MCF 10A (cell line): ENCODE measurements around the gene GLIS2. TPM values are rescaled to one million over a fixed set of nuclear protein-coding genes. Genes with fewer than 3 reads are reported as not detected.

Source experiments
- BruUV-seq: library from RNA; stranded (reverse); fragments of 400-500 nt; replicated peaks from 2 replicates; lab custom pipeline; 2021; lab: Mats Ljungman, UMichigan
- CTCF ChIA-PET: fragments of 300-600 bp; sonication (Branson Sonifier 250); formaldehyde crosslinking; extraction: SDS; loops from one replicate; lab custom pipeline; 2021; ENCODE audit warnings: antibody characterized with exemption, inconsistent platforms; lab: Yijun Ruan, JAX
- POLR2A ChIA-PET: fragments of 300-600, 350-650 bp; sonication (Branson Sonifier 250); formaldehyde crosslinking; extraction: SDS; loops from one replicate; lab custom pipeline; 2020; ENCODE audit warnings: antibody characterized with exemption, inconsistent platforms; lab: Yijun Ruan, JAX
- DNase-seq: peaks from one replicate; pipeline ENCODE4 v3.0.0-alpha.2; 2018; ENCODE audit not compliant: unreplicated experiment
- H3K27ac Mint-ChIP-seq: one replicate; pipeline ENCODE4 v1.8.0; 2022; ENCODE audit warnings: mild to moderate bottlenecking, low read depth, mixed read lengths; ENCODE audit not compliant: unreplicated experiment
- H3K27me3 Mint-ChIP-seq: one replicate; pipeline ENCODE4 v1.8.0; 2022; ENCODE audit warnings: mixed read lengths; ENCODE audit not compliant: insufficient read depth, unreplicated experiment
- H3K36me3 Mint-ChIP-seq: one replicate; pipeline ENCODE4 v1.8.0; 2022; ENCODE audit warnings: mild to moderate bottlenecking, moderate library complexity, mixed read lengths; ENCODE audit not compliant: insufficient read depth, unreplicated experiment
- H3K4me1 Mint-ChIP-seq: one replicate; pipeline ENCODE4 v1.8.0; 2022; ENCODE audit warnings: mixed read lengths; ENCODE audit not compliant: insufficient read depth, unreplicated experiment
- H3K4me3 Mint-ChIP-seq: one replicate; pipeline ENCODE4 v1.8.0; 2022; ENCODE audit warnings: mild to moderate bottlenecking, moderate library complexity, mixed read lengths; ENCODE audit not compliant: unreplicated experiment
- H3K9me3 Mint-ChIP-seq: one replicate; pipeline ENCODE4 v1.8.0; 2022; ENCODE audit warnings: mixed read lengths; ENCODE audit not compliant: unreplicated experiment
- CTCF ChIP-seq: fragments of 200-600 bp; IDR thresholded peaks from one replicate; pipeline ENCODE4 v1.8.0; 2022; ENCODE audit warnings: antibody characterized with exemption, mild to moderate bottlenecking; ENCODE audit not compliant: unreplicated experiment
- intact Hi-C: fragments of 100-400 bp; cut with micrococcal nuclease; formaldehyde crosslinking; loops from 2 replicates; pipeline ENCODE4 v1.14.1; 2022
- total RNA-seq: library from RNA; stranded (reverse); gene quantifications from 2 replicates; pipeline ENCODE4 v1.2.3, GENCODE V29; 2022

GLIS2 gene
- total RNA-seq, 1 experiment from 2014 or later, result 14.7 TPM

- no peak for DNase-seq
- Mint-ChIP-seq H3K9me3 (no peaks in the 10 kb centered on the region), H3K4me3 (no peak overlapping the region), H3K36me3 (no peaks in the 10 kb centered on the region), H3K27me3 (no peaks in the 10 kb centered on the region), H3K27ac (no peak overlapping the region), H3K4me1 (peaks cover 5% of the 10 kb centered on the region)
- TF ChIP-seq CTCF, result no peak
- POLR2A ChIA-PET, result interaction anchor here (0.6 to 0.9 kb wide), 2 partner anchors 37 to 125 kb away, joined by 3 read pairs; no protein-coding TSS in a partner anchor
- BruUV-seq, result no TSS peak
- CTCF ChIA-PET, result interaction anchor here (0.6 to 6.2 kb wide), 9 partner anchors 11 to 128 kb away, joined by 3 to 94 read pairs (median 7); no protein-coding TSS in a partner anchor
- intact Hi-C loops, result no loop called here
Measured at GRCh38 chr16:4327386-4328045, 11.6 kb downstream of the GLIS2 start.

- intact Hi-C loops, result no loop called here
- Mint-ChIP-seq H3K4me1 (peaks cover 5% of the 10 kb centered on the region), H3K27me3 (no peaks in the 10 kb centered on the region), H3K4me3 (no peak overlapping the region), H3K27ac (no peak overlapping the region), H3K9me3 (no peaks in the 10 kb centered on the region), H3K36me3 (peaks cover under 1% of the 10 kb centered on the region)
- ChIA-PET CTCF (interaction anchor here (0.6 to 6.2 kb wide), 10 partner anchors 11 to 128 kb away, joined by 3 to 94 read pairs (median 6); no protein-coding TSS in a partner anchor), POLR2A (interaction anchor here (0.6 kb wide), 1 partner anchor 12 kb away, joined by 3 read pairs; no protein-coding TSS in a partner anchor)
- TF ChIP-seq CTCF, result no peak
- no TSS peak for BruUV-seq
- no peak for DNase-seq
Measured at GRCh38 chr16:4328046-4328781, 12.3 kb downstream of the GLIS2 start.

GRCh38 chr16:4328782-4329775, 13.2 kb downstream of the GLIS2 start:
- intact Hi-C loops, result no loop called here
- TF ChIP-seq CTCF, result no peak
- ChIA-PET CTCF (interaction anchor here (0.5 to 6.2 kb wide), 16 partner anchors 11 to 651 kb away, joined by 3 to 94 read pairs (median 4); no protein-coding TSS in a partner anchor), POLR2A (interaction anchor here (1.4 kb wide), 2 partner anchors 39 to 56 kb away, joined by 4 to 5 read pairs; partner anchors contain the start of gene TFAP4)
- peaks cover 5% of the 10 kb centered on the region for H3K4me1 Mint-ChIP-seq
- H3K9me3 Mint-ChIP-seq, result no peaks in the 10 kb centered on the region
- H3K27me3 Mint-ChIP-seq, result no peaks in the 10 kb centered on the region
- no TSS peak for BruUV-seq
- no peak for DNase-seq
- no peak overlapping the region for H3K4me3 Mint-ChIP-seq
- H3K36me3 Mint-ChIP-seq, result peaks cover 7% of the 10 kb centered on the region
- no peak overlapping the region for H3K27ac Mint-ChIP-seq
